ENCODE results near the gene MFSD1.
"Not testable (repeated sequence)": the region's sequence is repeated elsewhere in the genome, so short reads cannot be mapped to it uniquely, and the experiment has no call there.

The MFSD1 gene

GRCh38 chr3:158777161-158777873 lies 24.5 kb upstream of the MFSD1 start:
- no peaks in the 10 kb centered on the region for H3K36me3 ChIP-seq (ENCODE audit: insufficient read depth, low read length)
- no peak overlapping the region for H3K4me3 ChIP-seq (ENCODE audit: low read length)
- H3K27ac ChIP-seq (ENCODE audit: low read depth, low read length), result no peak overlapping the region
- no peaks in the 10 kb centered on the region for H3K9me3 ChIP-seq (ENCODE audit: insufficient read depth, low read depth, low read length)
- WGBS, result 94% methylated on average over 3 of the region's 3 CpGs
- no peaks in the 10 kb centered on the region for H3K4me1 ChIP-seq (ENCODE audit: insufficient read depth, low read length)
- H3K27me3 ChIP-seq (ENCODE audit: insufficient read depth, low read length), result no peaks in the 10 kb centered on the region
- H3K9ac ChIP-seq (ENCODE audit: low read depth, low read length), result no peak overlapping the region

- Histone ChIP-seq H3K4me1 (ENCODE audit: insufficient read depth, low read length) (no peaks in the 10 kb centered on the region), H3K27ac (ENCODE audit: low read depth, low read length) (no peak overlapping the region), H3K4me3 (ENCODE audit: low read length) (no peak overlapping the region), H3K27me3 (ENCODE audit: insufficient read depth, low read length) (no peaks in the 10 kb centered on the region), H3K36me3 (ENCODE audit: insufficient read depth, low read length) (no peaks in the 10 kb centered on the region), H3K9me3 (ENCODE audit: insufficient read depth, low read depth, low read length) (no peaks in the 10 kb centered on the region), H3K9ac (ENCODE audit: low read depth, low read length) (no peak overlapping the region)
- no CpG with 5 or more reads among the region's 1 CpG for WGBS
Observed at GRCh38 chr3:158780766-158781165, 21.1 kb upstream of the MFSD1 start.

GRCh38 chr3:158781191-158781590 lies 20.7 kb upstream of the MFSD1 start:
- 90% methylated on average over 2 of the region's 2 CpGs for WGBS
- Histone ChIP-seq H3K9ac (ENCODE audit: low read depth, low read length) (no peak overlapping the region), H3K36me3 (ENCODE audit: insufficient read depth, low read length) (no peaks in the 10 kb centered on the region), H3K27ac (ENCODE audit: low read depth, low read length) (no peak overlapping the region), H3K9me3 (ENCODE audit: insufficient read depth, low read depth, low read length) (no peaks in the 10 kb centered on the region), H3K4me3 (ENCODE audit: low read length) (no peak overlapping the region), H3K4me1 (ENCODE audit: insufficient read depth, low read length) (no peaks in the 10 kb centered on the region), H3K27me3 (ENCODE audit: insufficient read depth, low read length) (no peaks in the 10 kb centered on the region)

GRCh38 chr3:158781849-158782248 lies 20.0 kb upstream of the MFSD1 start:
- Histone ChIP-seq H3K27ac (ENCODE audit: low read depth, low read length) (no peak overlapping the region), H3K27me3 (ENCODE audit: insufficient read depth, low read length) (no peaks in the 10 kb centered on the region), H3K4me3 (ENCODE audit: low read length) (no peak overlapping the region), H3K4me1 (ENCODE audit: insufficient read depth, low read length) (no peaks in the 10 kb centered on the region), H3K36me3 (ENCODE audit: insufficient read depth, low read length) (no peaks in the 10 kb centered on the region), H3K9ac (ENCODE audit: low read depth, low read length) (no peak overlapping the region), H3K9me3 (ENCODE audit: insufficient read depth, low read depth, low read length) (no peaks in the 10 kb centered on the region)
- 96% methylated on average over 1 of the region's 1 CpG for WGBS

- Histone ChIP-seq H3K4me1 (ENCODE audit: insufficient read depth, low read length) (no peaks in the 10 kb centered on the region), H3K27me3 (ENCODE audit: insufficient read depth, low read length) (no peaks in the 10 kb centered on the region), H3K4me3 (ENCODE audit: low read length) (no peak overlapping the region), H3K27ac (ENCODE audit: low read depth, low read length) (no peak overlapping the region), H3K9me3 (ENCODE audit: insufficient read depth, low read depth, low read length) (no peaks in the 10 kb centered on the region), H3K36me3 (ENCODE audit: insufficient read depth, low read length) (no peaks in the 10 kb centered on the region), H3K9ac (ENCODE audit: low read depth, low read length) (no peak overlapping the region)
- 92% methylated on average over 3 of the region's 3 CpGs for WGBS
Observed at GRCh38 chr3:158782283-158782989, 19.4 kb upstream of the MFSD1 start.

- Histone ChIP-seq H3K4me1 (ENCODE audit: insufficient read depth, low read length) (no peaks in the 10 kb centered on the region), H3K36me3 (ENCODE audit: insufficient read depth, low read length) (no peaks in the 10 kb centered on the region), H3K9ac (ENCODE audit: low read depth, low read length) (no peak overlapping the region), H3K9me3 (ENCODE audit: insufficient read depth, low read depth, low read length) (no peaks in the 10 kb centered on the region), H3K27ac (ENCODE audit: low read depth, low read length) (no peak overlapping the region), H3K4me3 (ENCODE audit: low read length) (no peak overlapping the region), H3K27me3 (ENCODE audit: insufficient read depth, low read length) (no peaks in the 10 kb centered on the region)
- 100% methylated on average over 2 of the region's 2 CpGs for WGBS
Observed at GRCh38 chr3:158783051-158783450, 18.8 kb upstream of the MFSD1 start.

- H3K4me3 ChIP-seq (ENCODE audit: low read length), result no peak overlapping the region
- H3K9me3 ChIP-seq (ENCODE audit: insufficient read depth, low read depth, low read length), result no peaks in the 10 kb centered on the region
- H3K27ac ChIP-seq (ENCODE audit: low read depth, low read length), result no peak overlapping the region
- H3K9ac ChIP-seq (ENCODE audit: low read depth, low read length), result no peak overlapping the region
- no peaks in the 10 kb centered on the region for H3K4me1 ChIP-seq (ENCODE audit: insufficient read depth, low read length)
- 94% methylated on average over 2 of the region's 3 CpGs for WGBS
- H3K27me3 ChIP-seq (ENCODE audit: insufficient read depth, low read length), result no peaks in the 10 kb centered on the region
- no peaks in the 10 kb centered on the region for H3K36me3 ChIP-seq (ENCODE audit: insufficient read depth, low read length)
Observed at GRCh38 chr3:158785972-158786371, 15.9 kb upstream of the MFSD1 start.

GRCh38 chr3:158788446-158788845 lies 13.4 kb upstream of the MFSD1 start:
- Histone ChIP-seq H3K9ac (ENCODE audit: low read depth, low read length) (no peak overlapping the region), H3K36me3 (ENCODE audit: insufficient read depth, low read length) (no peaks in the 10 kb centered on the region), H3K9me3 (ENCODE audit: insufficient read depth, low read depth, low read length) (no peaks in the 10 kb centered on the region), H3K4me1 (ENCODE audit: insufficient read depth, low read length) (no peaks in the 10 kb centered on the region), H3K27ac (ENCODE audit: low read depth, low read length) (no peak overlapping the region), H3K4me3 (ENCODE audit: low read length) (no peak overlapping the region), H3K27me3 (ENCODE audit: insufficient read depth, low read length) (no peaks in the 10 kb centered on the region)
- WGBS, result 100% methylated on average over 1 of the region's 1 CpG

- no peak overlapping the region for H3K4me3 ChIP-seq (ENCODE audit: low read length)
- H3K27me3 ChIP-seq (ENCODE audit: insufficient read depth, low read length), result no peaks in the 10 kb centered on the region
- no peaks in the 10 kb centered on the region for H3K36me3 ChIP-seq (ENCODE audit: insufficient read depth, low read length)
- H3K27ac ChIP-seq (ENCODE audit: low read depth, low read length), result no peak overlapping the region
- no peaks in the 10 kb centered on the region for H3K4me1 ChIP-seq (ENCODE audit: insufficient read depth, low read length)
- no peaks in the 10 kb centered on the region for H3K9me3 ChIP-seq (ENCODE audit: insufficient read depth, low read depth, low read length)
- no peak overlapping the region for H3K9ac ChIP-seq (ENCODE audit: low read depth, low read length)
- WGBS, result no CpG with 5 or more reads among the region's 1 CpG
Observed at GRCh38 chr3:158789592-158789991, 12.3 kb upstream of the MFSD1 start.

GRCh38 chr3:158790901-158791589 lies 10.8 kb upstream of the MFSD1 start:
- 33% methylated on average over 11 of the region's 11 CpGs for WGBS
- H3K4me3 ChIP-seq (ENCODE audit: low read length), result no peak overlapping the region
- H3K36me3 ChIP-seq (ENCODE audit: insufficient read depth, low read length), result no peaks in the 10 kb centered on the region
- H3K27me3 ChIP-seq (ENCODE audit: insufficient read depth, low read length), result no peaks in the 10 kb centered on the region
- no peak overlapping the region for H3K9ac ChIP-seq (ENCODE audit: low read depth, low read length)
- H3K27ac ChIP-seq (ENCODE audit: low read depth, low read length), result no peak overlapping the region
- no peaks in the 10 kb centered on the region for H3K9me3 ChIP-seq (ENCODE audit: insufficient read depth, low read depth, low read length)
- no peaks in the 10 kb centered on the region for H3K4me1 ChIP-seq (ENCODE audit: insufficient read depth, low read length)

- not testable (repeated sequence) for H3K4me3 ChIP-seq (ENCODE audit: low read length); H3K9ac ChIP-seq (ENCODE audit: low read depth, low read length); H3K36me3 ChIP-seq (ENCODE audit: insufficient read depth, low read length); H3K27ac ChIP-seq (ENCODE audit: low read depth, low read length); H3K9me3 ChIP-seq (ENCODE audit: insufficient read depth, low read depth, low read length); H3K4me1 ChIP-seq (ENCODE audit: insufficient read depth, low read length); H3K27me3 ChIP-seq (ENCODE audit: insufficient read depth, low read length)
- whole genome bisulfite sequencing, result 40% methylated on average over 1 of the region's 1 CpG
Observed at GRCh38 chr3:158791590-158791920, 10.3 kb upstream of the MFSD1 start.

All from HUES64 (cell line).